WTC11 (cell line): ENCODE data around the gene DDO. TPM values are rescaled to one million over a fixed set of nuclear protein-coding genes. Genes with fewer than 3 reads are reported as not detected.

ENCODE experiments used
- ATAC-seq: fragments of 200-7000 bp; cut with Tn5 transposase; 2 replicates; pipeline ENCODE4 v1.10.0; 2021; ENCODE audit warnings: mild to moderate bottlenecking, moderate library complexity
- CTCF ChIA-PET: fragments of 300-600 bp; sonication (Branson Sonifier 250); formaldehyde crosslinking; loops from one replicate; lab custom pipeline; 2021; ENCODE audit warnings: antibody characterized with exemption; lab: Charles Lee
- POLR2A ChIA-PET: fragments of 350-600 bp; sonication (Branson Sonifier 250); formaldehyde crosslinking; loops from one replicate; lab custom pipeline; 2021; ENCODE audit warnings: antibody characterized with exemption; lab: Charles Lee
- DNase-seq: peaks from one replicate; pipeline ENCODE4 v3.0.0; 2021; ENCODE audit warnings: low spot score
- H3K27ac Mint-ChIP-seq: 2 replicates; pipeline ENCODE4 v1.8.0; 2021; ENCODE audit warnings: mixed read lengths
- H3K27me3 Mint-ChIP-seq: 2 replicates; pipeline ENCODE4 v1.8.0; 2021; ENCODE audit warnings: low read depth, mild to moderate bottlenecking, moderate library complexity, mixed read lengths
- H3K36me3 Mint-ChIP-seq: 2 replicates; pipeline ENCODE4 v1.8.0; 2021; ENCODE audit warnings: mixed read lengths
- H3K4me1 Mint-ChIP-seq: 2 replicates; pipeline ENCODE4 v1.8.0; 2022; ENCODE audit warnings: mixed read lengths
- H3K4me3 Mint-ChIP-seq: 2 replicates; pipeline ENCODE4 v1.8.0; 2021; ENCODE audit warnings: mild to moderate bottlenecking, moderate library complexity, mixed read lengths
- H3K9me3 Mint-ChIP-seq: 2 replicates; pipeline ENCODE4 v1.8.0; 2021; ENCODE audit warnings: mixed read lengths
- AR ChIP-seq: fragments of 250-450 bp; sonication (Bioruptor Pico); IDR thresholded peaks from 2 replicates; pipeline ENCODE4 v1.9.0; 2021; ENCODE audit warnings: mild to moderate bottlenecking
- ATF3 ChIP-seq: sonication (generic); formaldehyde crosslinking; conservative IDR thresholded peaks from 2 replicates; pipeline ENCODE4 v1.8.1; 2022; ENCODE audit warnings: mild to moderate bottlenecking, missing genetic modification reagents
- ATF6 ChIP-seq: sonication (generic); formaldehyde crosslinking; IDR thresholded peaks from 2 replicates; pipeline ENCODE4 v1.8.1; 2023; ENCODE audit warnings: mild to moderate bottlenecking, missing genetic modification reagents
- CBFB ChIP-seq: sonication (generic); formaldehyde crosslinking; IDR thresholded peaks from 2 replicates; pipeline ENCODE4 v1.8.1; 2022; ENCODE audit warnings: mild to moderate bottlenecking, low read depth, missing genetic modification reagents
- CREB1 ChIP-seq: sonication (generic); formaldehyde crosslinking; IDR thresholded peaks from 2 replicates; pipeline ENCODE4 v1.8.0; 2023; ENCODE audit warnings: mild to moderate bottlenecking, missing genetic modification reagents
- E2F1 ChIP-seq: sonication (generic); formaldehyde crosslinking; IDR thresholded peaks from 2 replicates; pipeline ENCODE4 v1.8.0; 2022; ENCODE audit warnings: mild to moderate bottlenecking, missing genetic modification reagents
- E2F5 ChIP-seq: sonication (generic); formaldehyde crosslinking; IDR thresholded peaks from 2 replicates; pipeline ENCODE4 v1.8.1; 2022; ENCODE audit warnings: mild to moderate bottlenecking, moderate library complexity, missing genetic modification reagents
- EMX1 ChIP-seq: fragments of 250-450 bp; sonication (Bioruptor Pico); IDR thresholded peaks from 2 replicates; pipeline ENCODE4 v1.8.0; 2021; ENCODE audit warnings: mild to moderate bottlenecking
- ETV6 ChIP-seq: sonication (generic); formaldehyde crosslinking; IDR thresholded peaks from 2 replicates; pipeline ENCODE4 v1.8.1; 2022; ENCODE audit warnings: mild to moderate bottlenecking, missing genetic modification reagents
- FOXJ3 ChIP-seq: sonication (generic); formaldehyde crosslinking; IDR thresholded peaks from 2 replicates; pipeline ENCODE4 v1.9.0; 2021; ENCODE audit warnings: missing genetic modification reagents, mild to moderate bottlenecking, borderline replicate concordance
- FOXP1 ChIP-seq: sonication (generic); formaldehyde crosslinking; IDR thresholded peaks from 2 replicates; pipeline ENCODE4 v1.8.0; 2022; ENCODE audit warnings: missing genetic modification reagents, mild to moderate bottlenecking, moderate library complexity, borderline replicate concordance
- SOX15 ChIP-seq: fragments of 250-450 bp; sonication (Bioruptor Pico); IDR thresholded peaks from 2 replicates; pipeline ENCODE4 v1.9.0; 2021; ENCODE audit warnings: mild to moderate bottlenecking
- SP1 ChIP-seq: sonication (generic); formaldehyde crosslinking; conservative IDR thresholded peaks from 2 replicates; pipeline ENCODE4 v1.8.1; 2022; ENCODE audit warnings: missing genetic modification reagents
- ZNF121 ChIP-seq: sonication (generic); formaldehyde crosslinking; IDR thresholded peaks from 2 replicates; pipeline ENCODE4 v1.8.0; 2023; ENCODE audit warnings: missing genetic modification reagents
- ZNF219 ChIP-seq: sonication (generic); formaldehyde crosslinking; IDR thresholded peaks from 2 replicates; pipeline ENCODE4 v1.8.0; 2023; ENCODE audit warnings: missing genetic modification reagents, mild to moderate bottlenecking, borderline replicate concordance
- ZNF263 ChIP-seq: sonication (generic); formaldehyde crosslinking; IDR thresholded peaks from 2 replicates; pipeline ENCODE4 v1.8.1; 2022; ENCODE audit warnings: low read depth, mild to moderate bottlenecking, moderate library complexity, missing genetic modification reagents
- ZNF281 ChIP-seq: sonication (generic); formaldehyde crosslinking; IDR thresholded peaks from 2 replicates; pipeline ENCODE4 v1.8.0; 2023; ENCODE audit warnings: mild to moderate bottlenecking, missing genetic modification reagents
- ZNF317 ChIP-seq: sonication (generic); formaldehyde crosslinking; IDR thresholded peaks from 2 replicates; pipeline ENCODE4 v1.8.1; 2023; ENCODE audit warnings: low read depth, mild to moderate bottlenecking, moderate library complexity, missing genetic modification reagents, borderline replicate concordance
- total RNA-seq: library from RNA; stranded (reverse); gene quantifications from 3 replicates; pipeline ENCODE4 v1.2.3, GENCODE V29; 2021

The DDO gene
- total RNA-seq, 1 experiment from 2014 or later, result not detected

- no peak for ATAC-seq
- CTCF ChIA-PET, result interaction anchor here (6.3 kb wide), 1 partner anchor 11 kb away, joined by 47 read pairs; no protein-coding TSS in a partner anchor
- H3K36me3 Mint-ChIP-seq, result no peaks in the 10 kb centered on the region
- H3K27ac Mint-ChIP-seq, result 0 out of 2 replicates have a peak overlapping the region, but pooled peaks have one; percentile 28
- POLR2A ChIA-PET, result no interaction called here
- peaks cover 24% of the 10 kb centered on the region for H3K27me3 Mint-ChIP-seq
- no peak overlapping the region for H3K4me3 Mint-ChIP-seq
- H3K4me1 Mint-ChIP-seq, result peaks cover 58% of the 10 kb centered on the region
- TF ChIP-seq E2F1 (CRISPR knock-in tag) (no peak), AR (CRISPR knock-in tag) (no peak), FOXJ3 (CRISPR knock-in tag) (no peak), ZNF121 (CRISPR knock-in tag) (no peak), E2F5 (no peak), ATF6 (CRISPR knock-in tag) (no peak), EMX1 (CRISPR knock-in tag) (no peak), CREB1 (no peak), CBFB (no peak), ZNF263 (CRISPR knock-in tag) (no peak), ATF3 (CRISPR knock-in tag) (no peak), ZNF281 (CRISPR knock-in tag) (no peak), ETV6 (no peak), ZNF317 (CRISPR knock-in tag) (no peak), FOXP1 (CRISPR knock-in tag) (no peak), SP1 (no peak), ZNF219 (CRISPR knock-in tag) (no peak), SOX15 (CRISPR knock-in tag) (no peak)
- no peaks in the 10 kb centered on the region for H3K9me3 Mint-ChIP-seq
- no peak for DNase-seq
These were observed 62.7 kb downstream of the DDO start for GRCh38 chr6:110352563-110353262.
